HepG2 (cell line): ENCODE results near the gene CKAP5. TPM values are rescaled to one million over a fixed set of nuclear protein-coding genes. Genes with fewer than 3 reads are reported as not detected.

ENCODE experiments used
- ATRX ChIP-seq: sonication (generic); formaldehyde crosslinking; IDR thresholded peaks from 2 replicates; pipeline ENCODE4 v1.4.0; 2020; ENCODE audit warnings: missing genetic modification reagents, borderline replicate concordance
- CHD4 ChIP-seq: fragments of 200-600 bp; sonication (generic); IDR thresholded peaks from 2 replicates; pipeline ENCODE4 v1.7.0; 2017; ENCODE audit warnings: mild to moderate bottlenecking, low read length, borderline replicate concordance
- ESRRA ChIP-seq: sonication (generic); formaldehyde crosslinking; IDR thresholded peaks from 2 replicates; pipeline ENCODE4 v1.5.1; 2020; ENCODE audit warnings: mild to moderate bottlenecking, low read depth, missing genetic modification reagents
- HMG20B ChIP-seq: conservative IDR thresholded peaks from 2 replicates; pipeline ENCODE4 v1.6.1; 2016; ENCODE audit warnings: missing genetic modification reagents, missing compliant biosample characterization
- KLF9 ChIP-seq: IDR thresholded peaks from 2 replicates; pipeline ENCODE4 v1.6.1; 2016; ENCODE audit warnings: low read depth
- MEIS1 ChIP-seq: sonication (generic); formaldehyde crosslinking; IDR thresholded peaks from 2 replicates; pipeline ENCODE4 v1.9.0; 2021; ENCODE audit warnings: mild to moderate bottlenecking, missing genetic modification reagents, moderate library complexity, borderline replicate concordance
- MLLT10 ChIP-seq: sonication (generic); formaldehyde crosslinking; IDR thresholded peaks from 2 replicates; pipeline ENCODE4 v1.4.0; 2020; ENCODE audit warnings: missing genetic modification reagents
- MYPOP ChIP-seq: sonication (generic); formaldehyde crosslinking; IDR thresholded peaks from 2 replicates; pipeline ENCODE4 v1.8.1; 2023; ENCODE audit warnings: mild to moderate bottlenecking, moderate library complexity, missing genetic modification reagents
- NCOA5 ChIP-seq: sonication (generic); formaldehyde crosslinking; IDR thresholded peaks from 2 replicates; pipeline ENCODE4 v1.4.0; 2020; ENCODE audit warnings: missing genetic modification reagents
- PHF5A ChIP-seq: IDR thresholded peaks from one replicate; pipeline ENCODE4 v1.6.1; 2018; ENCODE audit warnings: low read depth, missing genetic modification reagents; ENCODE audit not compliant: unreplicated experiment
- RXRA ChIP-seq: sonication (generic); formaldehyde crosslinking; IDR thresholded peaks from 2 replicates; pipeline ENCODE4 v1.5.1; 2020; ENCODE audit warnings: missing genetic modification reagents
- SP2 ChIP-seq: sonication (generic); formaldehyde crosslinking; IDR thresholded peaks from 2 replicates; pipeline ENCODE4 v1.5.1; 2020; ENCODE audit warnings: mild to moderate bottlenecking, missing genetic modification reagents
- SPEN ChIP-seq: sonication (generic); formaldehyde crosslinking; IDR thresholded peaks from 2 replicates; pipeline ENCODE4 v1.5.1; 2020; ENCODE audit warnings: low read depth, mild to moderate bottlenecking, missing genetic modification reagents
- ZBED4 ChIP-seq: sonication (generic); formaldehyde crosslinking; IDR thresholded peaks from 2 replicates; pipeline ENCODE4 v1.4.0; 2020; ENCODE audit warnings: missing genetic modification reagents, borderline replicate concordance
- ZBTB20 ChIP-seq: sonication (generic); formaldehyde crosslinking; IDR thresholded peaks from 2 replicates; pipeline ENCODE4 v1.8.1; 2023; ENCODE audit warnings: missing genetic modification reagents, low read depth, mild to moderate bottlenecking, borderline replicate concordance
- ZFP36L2 ChIP-seq: sonication (generic); formaldehyde crosslinking; IDR thresholded peaks from 2 replicates; pipeline ENCODE4 v1.4.0; 2020; ENCODE audit warnings: missing genetic modification reagents
- ZNF121 ChIP-seq: sonication (generic); formaldehyde crosslinking; IDR thresholded peaks from 2 replicates; pipeline ENCODE4 v1.5.0; 2020; ENCODE audit warnings: mild to moderate bottlenecking, missing genetic modification reagents
- ZNF431 ChIP-seq: sonication (generic); formaldehyde crosslinking; IDR thresholded peaks from 2 replicates; pipeline ENCODE4 v1.9.0; 2022; ENCODE audit warnings: missing genetic modification reagents, low read depth, mild to moderate bottlenecking, borderline replicate concordance
- ZNF530 ChIP-seq: sonication (generic); formaldehyde crosslinking; IDR thresholded peaks from 2 replicates; pipeline ENCODE4 v1.5.0; 2020; ENCODE audit warnings: low read depth, mild to moderate bottlenecking, missing genetic modification reagents
- ZNF547 ChIP-seq: sonication (generic); formaldehyde crosslinking; IDR thresholded peaks from 2 replicates; pipeline ENCODE4 v1.5.1; 2020; ENCODE audit warnings: mild to moderate bottlenecking, missing genetic modification reagents
- ZNF687 ChIP-seq: sonication (generic); formaldehyde crosslinking; IDR thresholded peaks from 2 replicates; pipeline ENCODE4 v1.5.1; 2020; ENCODE audit warnings: mild to moderate bottlenecking, missing genetic modification reagents, moderate library complexity
- ZSCAN30 ChIP-seq: sonication (generic); formaldehyde crosslinking; IDR thresholded peaks from 2 replicates; pipeline ENCODE4 v1.5.0; 2020; ENCODE audit warnings: mild to moderate bottlenecking, missing genetic modification reagents
- polyA plus RNA-seq, 8 experiments: library from polyadenylated mRNA; depleted of rRNA in 3 of 8; stranded (reverse) in 7 of 8; unstranded in 1 of 8; fragments of >200 nt; fragmentation: Illumina TruSeq in 4 of 8; extraction: Trizol in 4 of 8; gene quantifications; 2 replicates each; pipeline versions ENCODE4 v1.2.1 to v1.2.3, GENCODE V29; 2011 to 2016; ENCODE audit warnings: low read depth in 4 of 8, missing spikeins in 1 of 8, mixed read lengths in 1 of 8; ENCODE audit not compliant: insufficient read depth in 1 of 8
- total RNA-seq, 5 experiments: library from RNA; depleted of rRNA; stranded (reverse); fragments of >200 nt; fragmentation: Illumina TruSeq; extraction: Trizol; gene quantifications; 2 replicates each; pipeline ENCODE4 v1.2.3, GENCODE V29; 2016; ENCODE audit warnings: low read depth in 1 of 5

CKAP5 gene
- total and polyA plus RNA-seq, 2 of the 13 experiments (the other 11 are each of a cell fraction or from before 2014, with no cell fraction given), result 79.2 to 103 TPM

GRCh38 chr11:46845740-46846509 is at the start of gene CKAP5 (continued):
- peak; percentile 99 for TF ChIP-seq ZBED4 (CRISPR knock-in tag)
- no peak for TF ChIP-seq ZNF530 (CRISPR knock-in tag)
- no peak for TF ChIP-seq KLF9 (CRISPR knock-in tag)
- TF ChIP-seq ESRRA (CRISPR knock-in tag), result no peak
- no peak; the same call in 1 of the 2 replicates for TF ChIP-seq MYPOP
- no peak for TF ChIP-seq CHD4
- no peak for TF ChIP-seq ATRX (CRISPR knock-in tag)
- TF ChIP-seq ZBTB20 (CRISPR knock-in tag), result no peak
- no peak for TF ChIP-seq ZSCAN30 (CRISPR knock-in tag)
- TF ChIP-seq ZNF547 (CRISPR knock-in tag), result peak; percentile 79; the same call in 1 of the 2 replicates
- TF ChIP-seq MLLT10 (CRISPR knock-in tag), result no peak
- TF ChIP-seq NCOA5 (CRISPR knock-in tag), result no peak
- TF ChIP-seq ZNF121 (CRISPR knock-in tag), result no peak
- TF ChIP-seq PHF5A (CRISPR knock-in tag), result no peak
- TF ChIP-seq ZFP36L2 (CRISPR knock-in tag), result no peak
- peak; percentile 54; the same call in 1 of the 2 replicates for TF ChIP-seq SP2
- peak; percentile 89 for TF ChIP-seq ZNF687 (CRISPR knock-in tag)
- TF ChIP-seq MEIS1, result no peak
- TF ChIP-seq SPEN (CRISPR knock-in tag), result peak; percentile 80; the same call in 1 of the 2 replicates
- peak; percentile 54; the same call in 1 of the 2 replicates for TF ChIP-seq ZNF431 (CRISPR knock-in tag)
- TF ChIP-seq HMG20B (CRISPR knock-in tag), result no peak
- TF ChIP-seq RXRA, result peak; percentile 39
